BE2C (cell line): Measurements from ENCODE around the gene CSNK1D.

ENCODE experiments used
- DNase-seq: peaks from one replicate; pipeline ENCODE4 v3.0.0-alpha.2; 2020
- H3K27me3 ChIP-seq: fragments of 250-450 bp; sonication (Bioruptor Pico); 2 replicates; pipeline ENCODE4 v1.5.1; 2020; ENCODE audit warnings: mild to moderate bottlenecking
- H3K36me3 ChIP-seq: fragments of 250-450 bp; sonication (Bioruptor Pico); 2 replicates; pipeline ENCODE4 v1.5.1; 2020; ENCODE audit warnings: mild to moderate bottlenecking
- H3K4me1 ChIP-seq: fragments of 250-450 bp; sonication (Bioruptor Pico); 2 replicates; pipeline ENCODE4 v1.5.1; 2020
- H3K4me3 ChIP-seq: 2 replicates; pipeline ENCODE4 v1.5.1; 2011; ENCODE audit warnings: low read depth, low read length
- H3K9me3 ChIP-seq: fragments of 250-450 bp; sonication (Bioruptor Pico); 2 replicates; pipeline ENCODE4 v1.5.1; 2020
- CTCF ChIP-seq: IDR thresholded peaks from 2 replicates; pipeline ENCODE4 v1.5.1; 2012; ENCODE audit warnings: mild to moderate bottlenecking, low read depth, low read length

The CSNK1D gene

GRCh38 chr17:82246365-82247181 lies 26.9 kb downstream of the CSNK1D start:
- Histone ChIP-seq H3K4me1 (peaks cover 57% of the 10 kb centered on the region), H3K4me3 (no peak overlapping the region), H3K9me3 (no peaks in the 10 kb centered on the region), H3K36me3 (peaks cover 95% of the 10 kb centered on the region), H3K27me3 (no peaks in the 10 kb centered on the region)
- peak; percentile 60 for DNase-seq
- TF ChIP-seq CTCF = no peak

GRCh38 chr17:82246040-82246364 lies 27.5 kb downstream of the CSNK1D start:
- H3K36me3 ChIP-seq = peaks cover 93% of the 10 kb centered on the region
- no peak overlapping the region for H3K4me3 ChIP-seq
- H3K27me3 ChIP-seq = no peaks in the 10 kb centered on the region
- no peaks in the 10 kb centered on the region for H3K9me3 ChIP-seq
- no peak for DNase-seq
- H3K4me1 ChIP-seq = peaks cover 62% of the 10 kb centered on the region
- no peak for TF ChIP-seq CTCF

GRCh38 chr17:82245134-82246039 lies 28.1 kb downstream of the CSNK1D start:
- Histone ChIP-seq H3K4me1 (peaks cover 67% of the 10 kb centered on the region), H3K4me3 (no peak overlapping the region), H3K9me3 (no peaks in the 10 kb centered on the region), H3K27me3 (no peaks in the 10 kb centered on the region), H3K36me3 (peaks cover 93% of the 10 kb centered on the region)
- no peak for TF ChIP-seq CTCF
- DNase-seq = peak; percentile 19

GRCh38 chr17:82244413-82245133 lies 28.9 kb downstream of the CSNK1D start:
- TF ChIP-seq CTCF = peak; percentile 55
- Histone ChIP-seq H3K9me3 (no peaks in the 10 kb centered on the region), H3K4me1 (peaks cover 73% of the 10 kb centered on the region), H3K4me3 (no peak overlapping the region), H3K27me3 (no peaks in the 10 kb centered on the region), H3K36me3 (peaks cover 92% of the 10 kb centered on the region)
- peak; percentile 69 for DNase-seq

GRCh38 chr17:82243648-82244412 lies 29.7 kb downstream of the CSNK1D start:
- peaks cover 76% of the 10 kb centered on the region for H3K4me1 ChIP-seq
- peaks cover 87% of the 10 kb centered on the region for H3K36me3 ChIP-seq
- H3K9me3 ChIP-seq = no peaks in the 10 kb centered on the region
- TF ChIP-seq CTCF = no peak
- no peak overlapping the region for H3K4me3 ChIP-seq
- no peak for DNase-seq
- H3K27me3 ChIP-seq = no peaks in the 10 kb centered on the region
